ENCODE measurements around the gene RXFP4. TPM values are rescaled to one million over a fixed set of nuclear protein-coding genes. Genes with fewer than 3 reads are reported as not detected.

The RXFP4 gene
- total RNA-seq, 2 experiments from 2014 or later, result not detected

DNA sequence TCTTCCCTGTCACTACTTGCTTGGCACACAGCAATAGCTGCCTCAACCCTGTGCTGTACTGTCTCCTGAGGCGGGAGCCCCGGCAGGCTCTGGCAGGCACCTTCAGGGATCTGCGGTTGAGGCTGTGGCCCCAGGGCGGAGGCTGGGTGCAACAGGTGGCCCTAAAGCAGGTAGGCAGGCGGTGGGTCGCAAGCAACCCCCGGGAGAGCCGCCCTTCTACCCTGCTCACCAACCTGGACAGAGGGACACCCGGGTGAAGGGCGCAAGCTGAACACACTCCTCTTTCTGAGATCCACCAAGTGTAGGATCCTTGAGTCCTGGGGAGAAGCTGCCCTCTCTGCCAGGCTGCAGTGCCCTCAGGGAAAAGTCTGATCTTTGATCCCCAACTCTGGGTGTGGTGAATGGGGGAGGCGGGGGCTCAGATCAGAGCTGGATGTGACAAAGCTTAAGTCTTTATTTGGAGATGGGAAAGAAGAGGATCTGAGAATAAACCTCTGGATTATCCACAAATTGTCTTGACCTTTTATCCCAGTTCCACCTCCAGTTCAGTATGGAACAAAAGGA is 1.2 kb downstream of the RXFP4 start:
- intact Hi-C loops (cut with micrococcal nuclease), result loop anchor here (10.0 kb wide), 1 partner anchor 282 kb away; no protein-coding TSS in a partner anchor
- Mint-ChIP-seq H3K4me3 (no peak overlapping the region), H3K36me3 (peaks cover 16% of the 10 kb centered on the region), H3K27ac (peak overlapping the region; percentile 50), H3K4me1 (ENCODE audit: low read depth) (peaks cover 71% of the 10 kb centered on the region), H3K27me3 (no peaks in the 10 kb centered on the region), H3K9me3 (no peaks in the 10 kb centered on the region)
- no peak for DNase-seq
- CTCF ChIA-PET, result interaction anchor here (0.6 to 1.4 kb wide), 2 partner anchors 21 to 47 kb away, joined by 3 to 8 read pairs; no protein-coding TSS in a partner anchor
- POLR2A ChIA-PET, result interaction anchor here (0.8 to 1.1 kb wide), 2 partner anchors 8 to 34 kb away, joined by 3 read pairs; partner anchors contain the start of gene KHDC4

DNA sequence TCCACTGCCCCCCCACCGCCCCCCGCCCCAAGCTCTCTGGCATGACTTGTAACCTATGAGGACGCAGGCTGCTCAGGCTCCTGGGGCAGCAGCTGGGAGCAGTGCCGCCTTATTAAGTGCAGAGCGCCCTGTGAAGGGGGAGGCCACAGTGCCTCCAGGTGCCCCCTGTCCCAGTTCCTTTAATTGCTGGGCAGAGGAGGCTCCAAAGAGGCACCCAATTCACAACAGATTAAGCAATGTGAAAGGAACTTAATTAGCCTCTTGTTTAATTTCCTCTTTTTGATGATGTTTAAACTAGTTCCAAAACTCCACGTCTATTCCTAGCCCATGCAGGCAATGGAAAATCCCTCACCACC is 3.0 kb downstream of the RXFP4 start:
- H3K27me3 Mint-ChIP-seq, result no peaks in the 10 kb centered on the region
- POLR2A ChIA-PET, result interaction anchor here (3.7 kb wide), 1 partner anchor 34 kb away, joined by 44 read pairs; the partner anchor contains the start of gene ARHGEF2
- H3K9me3 Mint-ChIP-seq, result no peaks in the 10 kb centered on the region
- intact Hi-C loops (cut with micrococcal nuclease), result loop anchor here (10.0 kb wide), 1 partner anchor 280 kb away; no protein-coding TSS in a partner anchor
- H3K4me3 Mint-ChIP-seq, result no peak overlapping the region
- H3K4me1 Mint-ChIP-seq (ENCODE audit: low read depth), result peaks cover 71% of the 10 kb centered on the region
- H3K36me3 Mint-ChIP-seq, result peaks cover 19% of the 10 kb centered on the region
- no peak for DNase-seq
- CTCF ChIA-PET, result interaction anchor here (0.6 to 2.6 kb wide), 2 partner anchors 45 to 62 kb away, joined by 3 to 16 read pairs; no protein-coding TSS in a partner anchor
- peak overlapping the region; percentile 98 for H3K27ac Mint-ChIP-seq

DNA sequence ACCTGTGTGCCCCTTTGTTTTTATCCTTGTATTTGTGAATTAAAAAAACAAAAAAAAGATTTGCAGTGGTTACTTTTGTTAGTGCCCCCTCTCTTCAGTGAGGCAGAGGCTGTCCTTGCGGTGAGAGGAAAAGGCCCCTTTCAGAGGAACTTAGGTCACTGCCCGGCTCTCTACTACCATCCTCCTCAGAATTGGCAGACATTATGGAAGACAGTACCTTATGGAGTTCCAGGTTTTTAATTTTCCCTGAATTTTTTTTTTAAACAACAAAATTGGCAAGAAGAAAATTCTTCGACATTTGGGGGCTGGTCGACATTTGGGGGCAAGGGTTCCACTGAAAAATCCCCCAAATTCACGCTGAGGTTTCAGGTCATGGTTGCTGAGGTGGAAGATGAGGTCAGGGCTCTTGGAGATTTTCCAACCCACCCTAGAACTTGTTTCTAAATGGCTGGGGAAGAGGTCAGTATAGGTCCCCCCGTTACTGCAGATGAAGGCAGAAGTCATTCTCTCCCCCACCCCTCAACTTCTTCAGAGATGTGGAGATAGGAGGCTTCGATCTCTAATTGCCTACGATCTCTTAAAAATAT is 5.3 kb downstream of the RXFP4 start:
- H3K4me1 Mint-ChIP-seq (ENCODE audit: low read depth), result peaks cover 50% of the 10 kb centered on the region
- peaks cover 32% of the 10 kb centered on the region for H3K36me3 Mint-ChIP-seq
- intact Hi-C loops (cut with micrococcal nuclease), result loop anchor here (1.0 to 10.0 kb wide), 6 partner anchors 8 to 278 kb away; partner anchors contain the start of genes KHDC4 and SSR2
- peak overlapping the region; percentile 98 for H3K27ac Mint-ChIP-seq
- no peaks in the 10 kb centered on the region for H3K27me3 Mint-ChIP-seq
- POLR2A ChIA-PET, result interaction anchor here (0.8 to 3.7 kb wide), 4 partner anchors 12 to 35 kb away, joined by 3 to 44 read pairs (median 10); partner anchors contain the start of genes ARHGEF2 and KHDC4
- H3K9me3 Mint-ChIP-seq, result no peaks in the 10 kb centered on the region
- CTCF ChIA-PET, result interaction anchor here (0.8 to 2.6 kb wide), 9 partner anchors 9 to 150 kb away, joined by 3 to 16 read pairs (median 5); partner anchors contain the start of genes ARHGEF2 and KHDC4
- peak overlapping the region; percentile 65 for H3K4me3 Mint-ChIP-seq
- DNase-seq, result no peak

DNA sequence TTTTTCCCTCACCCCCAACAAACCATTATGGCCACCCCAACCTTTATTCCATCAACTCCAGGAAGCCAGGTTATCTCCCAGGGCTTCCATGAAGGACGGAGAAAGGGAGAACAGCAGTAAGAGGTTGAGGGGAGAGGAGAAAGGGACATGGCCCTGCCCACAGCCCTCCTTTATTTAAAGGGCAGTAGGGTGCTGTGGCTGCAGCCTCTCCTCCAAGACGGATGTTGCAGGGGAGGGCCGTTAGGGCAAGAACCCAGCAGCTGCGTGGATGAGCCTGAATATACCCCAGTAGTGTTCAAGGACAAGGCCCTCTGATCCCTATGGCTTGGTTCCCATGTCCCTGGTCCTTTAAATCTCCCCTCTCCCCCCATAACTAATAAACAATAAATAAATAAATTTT is 5.9 kb downstream of the RXFP4 start:
- Mint-ChIP-seq H3K27me3 (no peaks in the 10 kb centered on the region), H3K36me3 (peaks cover 38% of the 10 kb centered on the region), H3K4me3 (peak overlapping the region; percentile 65), H3K4me1 (ENCODE audit: low read depth) (peaks cover 45% of the 10 kb centered on the region), H3K9me3 (no peaks in the 10 kb centered on the region), H3K27ac (peak overlapping the region; percentile 98)
- CTCF ChIA-PET, result interaction anchor here (0.6 to 2.9 kb wide), 4 partner anchors 9 to 43 kb away, joined by 3 to 15 read pairs (median 6); no protein-coding TSS in a partner anchor
- no peak for DNase-seq
- POLR2A ChIA-PET, result no interaction called here
- intact Hi-C loops (cut with micrococcal nuclease), result loop anchor here (2.0 to 10.0 kb wide), 3 partner anchors 42 to 278 kb away; partner anchors contain the start of gene SSR2

DNA sequence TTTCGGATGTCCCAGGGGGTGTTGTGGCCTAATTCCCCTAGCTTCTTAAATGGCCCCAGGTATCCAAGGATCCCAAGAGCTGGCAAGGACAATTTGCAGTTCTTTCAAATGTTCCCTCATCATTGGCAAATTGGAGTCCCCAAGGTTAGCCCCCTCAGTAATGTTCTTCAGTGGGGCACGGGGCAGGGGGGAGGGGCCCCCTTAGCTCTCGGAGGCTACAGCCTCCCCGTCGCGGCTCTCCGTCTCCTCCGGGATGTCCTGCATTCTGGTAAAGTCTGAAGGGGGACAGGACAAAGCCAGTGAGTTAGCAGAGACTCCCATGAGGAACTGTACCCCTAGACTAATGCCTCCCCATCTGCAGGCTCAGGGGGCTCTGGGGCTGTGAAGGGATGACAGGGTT is 6.3 kb downstream of the RXFP4 start:
- peak overlapping the region; percentile 98 for H3K27ac Mint-ChIP-seq
- H3K4me1 Mint-ChIP-seq (ENCODE audit: low read depth), result peaks cover 41% of the 10 kb centered on the region
- ChIA-PET POLR2A (no interaction called here), CTCF (interaction anchor here (0.6 to 2.9 kb wide), 5 partner anchors 9 to 42 kb away, joined by 3 to 15 read pairs (median 3); no protein-coding TSS in a partner anchor)
- no peaks in the 10 kb centered on the region for H3K27me3 Mint-ChIP-seq
- intact Hi-C loops (cut with micrococcal nuclease), result loop anchor here (2.0 to 10.0 kb wide), 3 partner anchors 41 to 277 kb away; partner anchors contain the start of gene SSR2
- H3K9me3 Mint-ChIP-seq, result no peaks in the 10 kb centered on the region
- DNase-seq, result no peak
- no peak overlapping the region for H3K4me3 Mint-ChIP-seq
- peaks cover 42% of the 10 kb centered on the region for H3K36me3 Mint-ChIP-seq

DNA sequence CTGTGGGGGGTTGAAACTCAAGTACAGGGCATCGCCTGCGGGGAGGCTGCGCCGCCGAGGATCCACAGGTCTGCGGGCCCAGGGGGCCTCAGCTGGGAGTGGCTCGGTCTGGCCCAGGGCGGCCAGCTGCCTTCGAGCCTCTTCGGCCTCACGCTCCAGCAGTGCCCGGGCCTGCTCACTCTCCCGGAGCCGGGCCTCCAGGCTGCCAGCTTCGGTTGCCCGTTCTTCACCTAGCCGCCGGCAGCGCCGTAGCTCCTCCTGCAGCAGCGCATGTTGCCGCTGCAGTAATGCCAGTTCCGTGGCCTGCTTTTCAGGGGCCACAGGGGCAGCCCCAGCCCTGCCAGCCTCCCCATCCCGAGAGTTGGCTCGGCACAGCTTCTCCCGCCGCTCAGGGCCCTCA is 9.4 kb downstream of the RXFP4 start:
- CTCF ChIA-PET, result interaction anchor here (2.7 kb wide), 1 partner anchor 13 kb away, joined by 8 read pairs; no protein-coding TSS in a partner anchor
- intact Hi-C loops (cut with micrococcal nuclease), result no loop called here
- peaks cover 60% of the 10 kb centered on the region for H3K36me3 Mint-ChIP-seq

DNA sequence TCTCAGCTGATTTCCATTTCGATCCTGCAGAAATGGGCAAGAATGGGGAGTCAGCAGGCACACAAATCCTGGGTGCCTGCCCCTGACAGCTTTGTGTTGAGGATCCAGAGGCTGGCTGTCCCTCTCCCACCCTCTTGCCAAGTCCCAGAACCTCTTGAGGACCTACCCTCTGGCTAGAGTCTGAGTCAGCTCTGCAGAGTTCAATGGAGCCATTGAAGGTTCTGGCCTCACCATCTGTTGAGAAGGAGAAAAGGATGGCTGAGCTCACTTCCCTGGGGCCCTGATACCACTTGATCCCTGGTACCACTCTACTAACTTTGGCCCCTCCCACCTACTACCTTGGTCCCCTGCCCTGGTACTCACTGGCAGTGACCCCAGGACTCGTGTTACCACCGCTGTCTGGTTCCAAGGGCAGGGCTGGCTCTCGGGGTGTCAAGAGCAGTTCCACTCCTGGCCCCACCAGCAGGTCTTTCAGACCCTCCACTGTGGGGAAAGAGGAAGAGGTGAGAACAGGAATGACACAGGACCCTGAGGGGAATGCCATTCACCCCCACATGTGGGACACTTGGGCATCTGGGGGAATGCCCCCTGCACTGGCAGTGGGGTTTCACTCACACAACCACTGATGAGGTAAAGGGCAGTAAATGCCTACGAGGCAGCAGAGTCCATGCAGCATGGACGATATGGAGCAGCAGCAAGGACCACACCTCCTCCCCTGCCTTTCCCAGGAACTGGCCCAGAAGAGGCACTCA is 10.5 kb downstream of the RXFP4 start:
- Mint-ChIP-seq H3K9me3 (no peaks in the 10 kb centered on the region), H3K4me3 (no peak overlapping the region), H3K27ac (peak overlapping the region; percentile 45), H3K4me1 (ENCODE audit: low read depth) (peaks cover 12% of the 10 kb centered on the region), H3K27me3 (no peaks in the 10 kb centered on the region), H3K36me3 (peaks cover 50% of the 10 kb centered on the region)
- intact Hi-C loops (cut with micrococcal nuclease), result no loop called here
- ChIA-PET POLR2A (interaction anchor here (0.5 kb wide), 1 partner anchor 17 kb away, joined by 3 read pairs; no protein-coding TSS in a partner anchor), CTCF (interaction anchor here (2.7 kb wide), 1 partner anchor 14 kb away, joined by 8 read pairs; no protein-coding TSS in a partner anchor)
- no peak for DNase-seq

More for the DNA sequence above, 9.4 kb downstream of the RXFP4 start:
- H3K4me1 Mint-ChIP-seq (ENCODE audit: low read depth), result peaks cover 23% of the 10 kb centered on the region
- H3K27me3 Mint-ChIP-seq, result no peaks in the 10 kb centered on the region
- no peak overlapping the region for H3K27ac Mint-ChIP-seq
- POLR2A ChIA-PET, result no interaction called here
- no peaks in the 10 kb centered on the region for H3K9me3 Mint-ChIP-seq
- DNase-seq, result no peak
- H3K4me3 Mint-ChIP-seq, result no peak overlapping the region

DNA sequence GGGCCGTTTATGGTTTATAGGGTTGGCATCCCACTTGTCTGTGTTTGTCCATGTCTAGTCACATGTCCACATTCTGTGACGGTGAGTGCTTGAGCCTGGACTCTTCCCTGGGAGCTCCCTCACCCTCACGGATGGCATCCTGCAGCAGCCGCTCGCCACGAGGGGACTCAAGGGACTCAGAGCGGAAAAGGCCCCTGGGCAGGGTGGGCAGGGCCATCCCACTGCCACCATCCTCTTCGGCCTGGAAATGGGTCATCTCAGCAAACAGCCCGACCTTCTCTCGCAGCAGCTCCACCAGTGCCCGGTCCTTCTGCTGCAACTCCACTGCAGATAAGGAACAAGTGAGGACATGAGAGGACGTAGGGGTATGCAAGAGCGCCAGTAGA is 11.1 kb downstream of the RXFP4 start:
- peaks cover 7% of the 10 kb centered on the region for H3K4me1 Mint-ChIP-seq (ENCODE audit: low read depth)
- H3K27ac Mint-ChIP-seq, result peak overlapping the region; percentile 38
- H3K9me3 Mint-ChIP-seq, result no peaks in the 10 kb centered on the region
- DNase-seq, result no peak
- no peak overlapping the region for H3K4me3 Mint-ChIP-seq
- H3K27me3 Mint-ChIP-seq, result no peaks in the 10 kb centered on the region
- ChIA-PET CTCF (interaction anchor here (2.7 kb wide), 1 partner anchor 14 kb away, joined by 8 read pairs; no protein-coding TSS in a partner anchor), POLR2A (no interaction called here)
- peaks cover 51% of the 10 kb centered on the region for H3K36me3 Mint-ChIP-seq
- intact Hi-C loops (cut with micrococcal nuclease), result no loop called here

DNA sequence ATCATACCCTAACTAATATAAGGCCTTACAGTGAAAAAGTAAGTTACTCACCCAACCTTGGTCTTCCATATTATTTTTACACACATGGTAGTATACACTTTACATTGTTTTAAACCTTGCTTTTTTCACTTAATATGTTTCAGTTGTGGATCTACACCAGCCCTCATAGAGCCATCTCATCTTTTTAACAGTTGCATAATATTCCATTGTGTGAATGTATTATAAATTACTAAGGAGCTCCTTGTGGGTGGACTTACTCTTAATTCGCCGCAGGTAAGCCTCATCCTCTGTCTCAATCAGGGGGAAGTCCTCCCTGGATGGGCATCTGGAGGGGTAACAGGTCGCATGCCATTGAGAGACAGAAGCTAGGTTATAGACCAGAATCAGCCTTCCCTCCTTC is 13.2 kb downstream of the RXFP4 start:
- no peaks in the 10 kb centered on the region for H3K27me3 Mint-ChIP-seq
- H3K36me3 Mint-ChIP-seq, result peaks cover 58% of the 10 kb centered on the region
- H3K4me1 Mint-ChIP-seq (ENCODE audit: low read depth), result no peaks in the 10 kb centered on the region
- intact Hi-C loops (cut with micrococcal nuclease), result no loop called here
- DNase-seq, result no peak
- no peaks in the 10 kb centered on the region for H3K9me3 Mint-ChIP-seq
- ChIA-PET CTCF (no interaction called here), POLR2A (interaction anchor here (1.0 kb wide), 1 partner anchor 24 kb away, joined by 3 read pairs; no protein-coding TSS in a partner anchor)
- no peak overlapping the region for H3K4me3 Mint-ChIP-seq
- H3K27ac Mint-ChIP-seq, result no peak overlapping the region

DNA sequence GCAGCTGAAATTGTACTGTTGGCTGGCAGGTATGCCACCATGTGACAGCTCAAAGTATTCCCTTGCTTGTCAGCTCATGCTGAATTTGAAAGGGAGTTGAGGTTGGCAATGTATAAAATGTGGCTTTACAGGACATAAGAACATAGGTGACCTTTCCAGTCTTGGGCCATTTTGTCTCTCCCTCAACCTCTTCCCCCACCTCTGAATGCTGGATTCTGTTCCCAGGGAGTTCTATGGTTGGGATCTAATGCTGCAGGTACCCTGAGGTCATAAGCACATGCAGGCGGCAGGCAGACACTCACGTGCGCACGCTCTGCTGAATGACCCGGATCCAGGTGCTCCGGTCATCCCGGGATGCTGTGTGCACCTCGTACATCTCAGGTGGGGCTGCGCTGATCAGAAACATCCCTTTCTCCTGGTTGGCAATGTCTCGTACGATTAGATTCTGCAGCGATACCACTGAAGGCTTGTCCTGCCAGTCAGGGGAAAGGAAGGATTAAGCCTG is 16.0 kb downstream of the RXFP4 start:
- peak overlapping the region; percentile 39 for H3K27ac Mint-ChIP-seq
- peaks cover 8% of the 10 kb centered on the region for H3K4me1 Mint-ChIP-seq (ENCODE audit: low read depth)
- peaks cover 61% of the 10 kb centered on the region for H3K36me3 Mint-ChIP-seq
- ChIA-PET CTCF (interaction anchor here (1.2 to 1.3 kb wide), 2 partner anchors 10 to 20 kb away, joined by 4 read pairs; no protein-coding TSS in a partner anchor), POLR2A (interaction anchor here (0.6 to 1.2 kb wide), 3 partner anchors 10 to 223 kb away, joined by 3 read pairs; no protein-coding TSS in a partner anchor)
- no peaks in the 10 kb centered on the region for H3K27me3 Mint-ChIP-seq
- no peak for DNase-seq
- no peak overlapping the region for H3K4me3 Mint-ChIP-seq
- intact Hi-C loops (cut with micrococcal nuclease), result no loop called here
- H3K9me3 Mint-ChIP-seq, result no peaks in the 10 kb centered on the region

DNA sequence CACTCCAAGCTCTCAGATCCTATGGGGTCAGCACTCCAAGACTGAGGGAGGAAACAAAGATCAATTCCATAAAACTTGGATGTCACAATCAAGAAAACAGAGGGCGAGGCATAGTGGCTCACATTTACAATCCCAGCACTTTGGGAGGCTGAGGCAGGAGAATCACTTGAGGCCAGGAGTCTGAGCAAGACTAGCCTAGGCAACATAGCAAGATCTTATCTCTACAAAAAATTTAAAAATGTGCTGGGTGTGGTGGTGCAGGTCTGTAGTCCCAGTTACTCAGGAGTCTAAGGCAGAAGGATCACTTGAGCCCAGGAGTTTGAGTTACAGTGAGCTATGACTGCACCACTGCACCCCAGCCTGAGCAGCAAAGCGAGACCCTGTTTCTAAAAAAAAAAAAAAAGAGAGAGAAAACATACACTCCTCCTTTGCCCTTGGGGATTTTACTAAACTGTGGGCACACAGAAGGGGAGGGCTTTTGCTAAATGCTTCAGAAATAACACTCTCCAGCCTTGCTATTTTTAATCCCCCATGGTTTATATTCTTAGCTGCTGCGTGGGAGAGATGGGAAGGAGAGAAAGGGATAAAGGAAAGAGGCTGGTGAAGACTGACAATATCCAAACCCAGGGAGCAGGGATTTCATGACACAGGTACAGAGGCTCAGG is 18.8 kb downstream of the RXFP4 start:
- no peaks in the 10 kb centered on the region for H3K27me3 Mint-ChIP-seq
- intact Hi-C loops (cut with micrococcal nuclease), result no loop called here
- CTCF ChIA-PET, result interaction anchor here (0.8 to 1.4 kb wide), 2 partner anchors 26 to 29 kb away, joined by 3 to 9 read pairs; no protein-coding TSS in a partner anchor
- H3K36me3 Mint-ChIP-seq, result peaks cover 51% of the 10 kb centered on the region
- peak overlapping the region; percentile 73 for H3K27ac Mint-ChIP-seq
- POLR2A ChIA-PET, result no interaction called here
- DNase-seq, result no peak
- no peak overlapping the region for H3K4me3 Mint-ChIP-seq
- peaks cover 12% of the 10 kb centered on the region for H3K4me1 Mint-ChIP-seq (ENCODE audit: low read depth)
- H3K9me3 Mint-ChIP-seq, result no peaks in the 10 kb centered on the region
